ENCODE data around the gene CCSER1.

- TF ChIP-seq CTCF (conservative IDR thresholded peaks at IDR 0.05; ENCODE audit: low read length) (no peak), EZH2phosphoT487 (IDR thresholded peaks at IDR 0.05; ENCODE audit: borderline replicate concordance) (no peak)
Observed at GRCh38 chr4:91256751-91257150, 1129.6 kb downstream of the CCSER1 start.

Measured in Loucy (cell line).